Activated naive CD8-positive, alpha-beta T cell (primary cell): ENCODE measurements around the gene CCIN.
A peak's percentile ranks its signal among the peaks of the same experiment; 100 is the strongest.

Experiments
- H3K27ac Mint-ChIP-seq: one replicate; pipeline ENCODE4 v1.8.0; 2021; ENCODE audit warnings: mixed read lengths
- H3K27me3 Mint-ChIP-seq: one replicate; pipeline ENCODE4 v1.8.0; 2021; ENCODE audit warnings: mixed read lengths
- H3K36me3 Mint-ChIP-seq: one replicate; pipeline ENCODE4 v1.8.0; 2021; ENCODE audit warnings: mixed read lengths
- H3K4me1 Mint-ChIP-seq: one replicate; pipeline ENCODE4 v1.8.0; 2021; ENCODE audit warnings: low read depth, mixed read lengths
- H3K4me3 Mint-ChIP-seq: one replicate; pipeline ENCODE4 v1.8.0; 2021; ENCODE audit warnings: mild to moderate bottlenecking, mixed read lengths
- H3K9me3 Mint-ChIP-seq: one replicate; pipeline ENCODE4 v1.8.0; 2021; ENCODE audit warnings: low read depth, mixed read lengths

The CCIN gene

DNA sequence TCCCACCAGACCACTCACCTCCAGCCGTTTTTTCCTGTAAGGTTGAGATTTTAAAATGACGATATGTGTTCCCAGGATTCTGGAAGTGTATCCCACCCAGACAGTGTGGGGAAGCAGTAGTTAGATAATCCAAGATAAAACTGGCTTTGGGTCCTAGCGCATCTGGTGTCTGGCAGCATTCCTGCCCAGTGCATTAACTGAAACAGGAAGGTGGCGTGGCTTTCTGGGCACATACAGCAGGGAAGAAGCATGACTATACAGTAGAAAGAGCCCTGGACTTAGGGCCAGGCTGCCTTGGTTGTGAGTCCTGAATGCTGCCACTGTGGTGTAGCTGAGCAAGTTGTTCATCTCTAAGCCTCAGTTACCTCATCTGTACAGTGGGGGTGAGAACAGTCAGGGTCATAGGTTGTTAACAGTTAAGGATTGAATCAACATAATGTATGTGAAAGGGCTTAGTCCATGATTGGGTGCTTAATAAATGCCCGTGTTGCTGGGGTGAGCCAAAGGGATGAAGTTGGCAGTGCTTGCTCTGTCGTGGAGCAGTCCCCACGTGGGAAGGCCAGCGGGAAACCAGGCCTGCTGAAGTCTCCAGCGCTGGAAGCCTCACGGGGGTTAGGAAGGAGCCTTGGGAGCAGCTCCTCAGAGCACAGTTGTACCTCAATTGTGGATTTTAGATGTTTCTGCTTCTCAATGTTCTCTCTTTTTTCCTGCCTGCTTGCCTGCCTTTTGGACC, 39.5 kb downstream of the CCIN start:
- no peaks in the 10 kb centered on the region for H3K27me3 Mint-ChIP-seq
- H3K4me1 Mint-ChIP-seq, result peaks cover 49% of the 10 kb centered on the region
- no peak overlapping the region for H3K4me3 Mint-ChIP-seq
- H3K27ac Mint-ChIP-seq, result peak overlapping the region; percentile 77
- H3K9me3 Mint-ChIP-seq, result no peaks in the 10 kb centered on the region
- H3K36me3 Mint-ChIP-seq, result peaks cover 3% of the 10 kb centered on the region

GRCh38 chr9:36210722-36211121, 41.5 kb downstream of the CCIN start:
- Mint-ChIP-seq H3K4me3 (no peak overlapping the region), H3K27ac (peak overlapping the region; percentile 64), H3K36me3 (no peaks in the 10 kb centered on the region), H3K27me3 (no peaks in the 10 kb centered on the region), H3K4me1 (peaks cover 59% of the 10 kb centered on the region), H3K9me3 (no peaks in the 10 kb centered on the region)

GRCh38 chr9:36211510-36211909, 42.3 kb downstream of the CCIN start:
- no peak overlapping the region for H3K27ac Mint-ChIP-seq
- H3K27me3 Mint-ChIP-seq, result no peaks in the 10 kb centered on the region
- no peak overlapping the region for H3K4me3 Mint-ChIP-seq
- H3K4me1 Mint-ChIP-seq, result peaks cover 60% of the 10 kb centered on the region
- no peaks in the 10 kb centered on the region for H3K9me3 Mint-ChIP-seq
- H3K36me3 Mint-ChIP-seq, result no peaks in the 10 kb centered on the region

- Mint-ChIP-seq H3K4me3 (no peak overlapping the region), H3K27me3 (no peaks in the 10 kb centered on the region), H3K4me1 (peaks cover 56% of the 10 kb centered on the region), H3K27ac (peak overlapping the region; percentile 54), H3K9me3 (no peaks in the 10 kb centered on the region), H3K36me3 (no peaks in the 10 kb centered on the region)
These were observed 44.2 kb downstream of the CCIN start for GRCh38 chr9:36213387-36213786.

DNA sequence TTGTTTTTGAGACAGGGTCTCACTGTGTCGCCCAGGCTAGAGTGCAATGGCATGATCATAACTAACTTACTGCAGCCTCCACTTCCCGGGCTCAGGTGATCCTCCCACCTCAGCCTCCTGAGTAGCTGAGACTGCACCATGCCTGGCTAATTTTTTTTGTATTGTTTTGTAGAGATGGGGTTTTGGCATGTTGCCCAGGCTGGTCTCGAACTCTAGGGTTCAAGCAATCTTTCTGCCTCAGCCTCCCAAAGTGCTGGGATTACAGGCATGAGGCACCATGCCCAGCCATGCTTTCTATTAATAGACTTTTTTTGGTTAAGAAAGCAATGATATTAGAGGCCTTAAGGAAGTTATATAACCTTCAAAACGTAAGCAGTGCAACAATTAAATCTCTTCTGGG, 44.8 kb downstream of the CCIN start:
- peaks cover 56% of the 10 kb centered on the region for H3K4me1 Mint-ChIP-seq
- H3K27me3 Mint-ChIP-seq, result no peaks in the 10 kb centered on the region
- H3K27ac Mint-ChIP-seq, result no peak overlapping the region
- H3K9me3 Mint-ChIP-seq, result no peaks in the 10 kb centered on the region
- H3K36me3 Mint-ChIP-seq, result peaks cover 1% of the 10 kb centered on the region
- no peak overlapping the region for H3K4me3 Mint-ChIP-seq

GRCh38 chr9:36214571-36214970, 45.4 kb downstream of the CCIN start:
- peaks cover 55% of the 10 kb centered on the region for H3K4me1 Mint-ChIP-seq
- H3K36me3 Mint-ChIP-seq, result peaks cover 4% of the 10 kb centered on the region
- H3K9me3 Mint-ChIP-seq, result no peaks in the 10 kb centered on the region
- H3K4me3 Mint-ChIP-seq, result no peak overlapping the region
- H3K27me3 Mint-ChIP-seq, result no peaks in the 10 kb centered on the region
- peak overlapping the region; percentile 17 for H3K27ac Mint-ChIP-seq

- Mint-ChIP-seq H3K27me3 (no peaks in the 10 kb centered on the region), H3K27ac (peak overlapping the region; percentile 71), H3K36me3 (peaks cover 8% of the 10 kb centered on the region), H3K4me3 (no peak overlapping the region), H3K9me3 (no peaks in the 10 kb centered on the region), H3K4me1 (peaks cover 47% of the 10 kb centered on the region)
These were observed 48.2 kb downstream of the CCIN start for GRCh38 chr9:36217256-36217968.

- peaks cover 46% of the 10 kb centered on the region for H3K4me1 Mint-ChIP-seq
- H3K36me3 Mint-ChIP-seq, result peaks cover 14% of the 10 kb centered on the region
- peaks cover 4% of the 10 kb centered on the region for H3K9me3 Mint-ChIP-seq
- H3K4me3 Mint-ChIP-seq, result no peak overlapping the region
- H3K27me3 Mint-ChIP-seq, result no peaks in the 10 kb centered on the region
- H3K27ac Mint-ChIP-seq, result peak overlapping the region; percentile 71
These were observed 48.8 kb downstream of the CCIN start for GRCh38 chr9:36218011-36218410.

- H3K4me1 Mint-ChIP-seq, result peaks cover 42% of the 10 kb centered on the region
- H3K4me3 Mint-ChIP-seq, result no peak overlapping the region
- no peaks in the 10 kb centered on the region for H3K27me3 Mint-ChIP-seq
- H3K27ac Mint-ChIP-seq, result peak overlapping the region; percentile 71
- H3K9me3 Mint-ChIP-seq, result peaks cover 4% of the 10 kb centered on the region
- peaks cover 18% of the 10 kb centered on the region for H3K36me3 Mint-ChIP-seq
These were observed 49.3 kb downstream of the CCIN start for GRCh38 chr9:36218411-36218901.
